ENCODE measurements around the gene ZNF576.
A peak's percentile ranks its signal among the peaks of the same experiment; 100 is the strongest.
"Not testable (repeated sequence)": the region's sequence is repeated elsewhere in the genome, so short reads cannot be mapped to it uniquely, and the experiment has no call there.

ZNF576 gene, protein sequence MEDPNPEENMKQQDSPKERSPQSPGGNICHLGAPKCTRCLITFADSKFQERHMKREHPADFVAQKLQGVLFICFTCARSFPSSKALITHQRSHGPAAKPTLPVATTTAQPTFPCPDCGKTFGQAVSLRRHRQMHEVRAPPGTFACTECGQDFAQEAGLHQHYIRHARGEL

DNA sequence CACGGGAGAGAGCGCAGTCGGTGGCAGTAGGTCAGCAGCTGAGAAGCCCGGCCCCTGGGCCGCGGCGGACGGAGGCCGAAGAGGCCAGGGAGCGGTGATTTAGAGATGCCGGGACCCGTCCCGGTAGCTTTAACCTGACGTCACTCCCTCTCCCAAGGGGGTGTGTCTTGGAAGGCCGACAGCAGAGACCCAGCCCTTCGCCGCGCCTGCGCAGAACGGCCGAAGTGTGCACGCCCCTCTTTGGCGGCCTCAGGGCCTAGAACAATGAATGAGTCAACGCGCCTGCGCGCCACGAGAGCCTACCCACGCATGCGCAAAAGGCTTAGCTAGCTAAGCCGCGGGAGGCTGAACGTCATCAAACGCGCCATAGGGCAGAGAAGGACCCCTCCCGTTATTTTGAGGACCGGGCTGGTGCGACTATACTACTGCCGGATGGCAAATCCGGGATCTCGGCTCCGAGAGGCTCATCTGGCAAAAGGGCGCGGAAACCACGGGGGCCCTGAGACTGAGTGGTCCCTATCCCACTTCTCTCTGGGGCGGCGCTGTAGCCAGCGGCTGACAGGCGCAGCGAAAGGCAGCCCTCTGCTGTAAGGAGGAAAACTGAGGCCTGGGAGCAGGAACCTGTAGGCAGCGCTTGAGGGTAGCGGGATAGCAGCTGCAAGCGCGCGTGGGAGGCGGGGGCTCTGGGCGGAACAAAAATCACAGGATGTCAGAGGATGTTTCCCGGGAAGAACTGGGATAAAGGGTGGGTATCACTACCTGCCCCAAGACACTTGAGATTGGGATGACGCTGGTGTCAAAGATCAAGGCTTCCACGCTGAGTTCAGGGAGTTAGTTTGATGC is at the start of gene ZNF576, which contains the start of gene IRGQ:
Gene ZNF576 (plus strand): TSS at position 597 of the 843 bp plus-strand sequence. CDS start 514 bp downstream, outside the sequence.
Gene IRGQ (minus strand): TSS at position 136 of the 843 bp plus-strand sequence. CDS start 796 bp downstream, outside the sequence.
- DNase-seq: peak; percentile 99

DNA sequence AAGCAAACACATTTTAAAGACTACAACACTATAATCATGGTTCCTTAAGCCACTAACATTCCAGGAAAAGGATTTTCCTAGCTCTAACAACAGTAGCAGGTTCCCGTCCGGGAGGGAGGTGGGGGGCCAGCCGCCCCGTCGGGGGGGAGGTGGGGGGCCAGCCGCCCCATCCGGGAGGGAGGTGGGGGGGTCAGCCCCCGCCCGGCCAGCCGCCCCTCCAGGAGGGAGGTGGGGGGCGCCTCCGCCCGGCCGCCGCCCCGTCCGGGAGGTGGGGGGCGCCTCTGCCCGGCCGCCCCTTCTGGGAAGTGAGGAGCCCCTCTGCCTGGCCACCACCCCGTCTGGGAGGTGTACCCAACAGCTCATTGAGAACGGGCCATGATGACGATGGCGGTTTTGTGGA is 48.5 kb upstream of the ZNF576 start:
- DNase-seq: not testable (repeated sequence)

DNA sequence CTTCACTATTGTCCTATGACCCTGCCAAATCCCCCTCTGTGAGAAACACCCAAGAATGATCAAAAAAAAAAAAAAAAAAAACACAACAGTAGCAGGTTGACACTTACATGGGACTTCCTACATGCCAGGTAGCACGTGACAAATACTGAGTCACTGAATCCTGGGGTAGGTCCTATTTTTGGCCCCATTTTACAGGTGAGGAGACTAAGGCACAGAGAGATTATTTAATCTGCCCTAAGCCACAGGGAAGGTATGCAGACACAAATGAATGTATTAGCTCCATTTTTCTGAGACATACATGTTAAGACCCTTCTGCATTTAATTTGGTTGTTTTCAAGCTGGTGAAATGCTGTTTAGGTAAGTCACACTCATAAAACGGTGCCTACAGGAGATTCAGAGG is 47.7 kb upstream of the ZNF576 start:
- DNase-seq: no peak

DNA sequence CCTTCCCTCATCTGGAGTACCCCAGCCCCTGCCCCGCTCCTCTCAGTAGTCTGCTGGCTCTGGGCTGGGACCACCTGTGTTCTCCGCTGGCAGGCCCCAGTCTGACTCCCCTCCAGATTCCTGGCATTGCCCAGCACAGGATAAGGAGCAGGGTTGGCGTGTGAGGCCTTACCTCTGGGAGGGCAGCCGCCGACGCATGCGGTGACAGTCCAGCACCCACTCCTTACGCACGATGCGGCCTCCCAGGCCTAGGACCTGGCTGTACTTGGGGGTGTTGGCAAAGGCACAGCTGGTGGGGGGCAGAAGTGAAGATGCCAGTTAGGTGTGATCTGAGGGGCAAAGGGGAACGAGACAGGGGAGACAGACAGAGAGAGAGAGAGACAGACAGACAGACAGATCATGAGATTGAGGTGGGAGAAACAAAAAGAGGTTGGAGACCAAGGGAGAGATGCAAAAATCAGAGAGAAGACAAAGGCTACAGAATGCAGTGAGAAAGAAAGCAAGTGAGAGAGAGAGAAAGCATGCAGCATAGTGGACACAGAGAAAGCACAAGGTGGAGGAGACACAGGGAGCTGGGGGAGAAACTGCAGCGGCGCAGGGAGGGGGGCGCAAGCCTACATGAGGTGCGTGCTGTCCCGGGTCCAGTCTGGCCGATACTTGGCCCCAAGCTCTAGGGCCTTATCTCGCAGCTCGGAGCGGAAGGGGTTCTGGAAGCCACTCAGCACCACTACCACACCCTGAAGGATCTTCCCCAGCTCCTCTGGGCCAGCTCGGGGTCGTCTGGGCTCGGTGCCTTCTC is 44.8 kb upstream of the ZNF576 start:
- no peak for DNase-seq

DNA sequence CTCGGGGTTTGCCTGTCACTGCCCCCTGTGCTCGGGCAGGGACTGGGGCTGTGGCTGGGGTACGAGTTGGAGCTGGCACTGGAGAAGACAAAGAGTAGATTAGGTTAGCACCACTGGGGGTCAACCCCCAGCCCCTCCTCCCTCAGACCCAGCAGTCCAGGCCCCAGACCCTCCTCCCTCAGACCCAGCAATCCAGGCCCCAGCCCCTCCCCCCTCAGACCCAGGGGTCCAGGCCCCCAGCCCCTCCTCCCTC is 44.3 kb upstream of the ZNF576 start:
- DNase-seq: no peak

DNA sequence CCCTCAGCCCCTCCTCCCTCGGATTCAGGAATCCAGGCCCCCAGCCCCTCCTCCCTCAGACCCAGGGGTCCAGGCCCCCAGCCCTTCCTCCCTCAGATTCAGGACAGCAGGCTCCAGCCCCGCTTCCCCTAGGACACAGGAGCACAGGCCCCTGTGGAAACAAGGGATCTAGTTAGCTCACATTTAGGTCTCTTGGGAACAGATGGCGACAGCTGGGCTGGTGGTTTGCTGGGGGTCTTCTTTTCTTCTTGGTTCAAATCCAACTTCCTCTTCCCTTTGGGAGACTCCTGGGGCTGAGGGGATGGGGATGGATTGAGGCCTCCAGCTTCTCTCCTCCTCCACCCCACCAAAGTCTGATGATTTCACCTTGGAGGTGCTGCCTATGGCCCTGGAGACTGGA is 43.8 kb upstream of the ZNF576 start:
- DNase-seq: no peak

DNA sequence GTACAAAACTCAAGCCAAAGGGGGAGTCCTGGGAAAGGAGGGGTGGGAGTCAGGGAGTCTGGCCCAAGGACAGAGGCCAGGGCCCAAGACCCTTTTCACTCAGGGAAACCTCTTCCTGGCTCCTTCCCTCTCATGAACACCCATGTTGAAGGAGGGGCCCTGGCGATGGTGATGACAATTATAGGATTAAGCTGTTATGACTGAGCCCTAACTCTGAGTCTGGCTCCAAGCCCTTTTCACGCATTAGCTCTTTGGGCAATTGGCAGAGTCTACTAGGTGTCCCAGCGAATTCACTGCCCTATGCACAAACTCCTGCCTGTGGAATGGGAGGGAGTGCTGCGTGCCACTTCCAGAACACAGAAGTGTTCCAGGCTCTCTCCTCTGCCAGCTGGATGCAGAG is 42.7 kb upstream of the ZNF576 start:
- no peak for DNase-seq

DNA sequence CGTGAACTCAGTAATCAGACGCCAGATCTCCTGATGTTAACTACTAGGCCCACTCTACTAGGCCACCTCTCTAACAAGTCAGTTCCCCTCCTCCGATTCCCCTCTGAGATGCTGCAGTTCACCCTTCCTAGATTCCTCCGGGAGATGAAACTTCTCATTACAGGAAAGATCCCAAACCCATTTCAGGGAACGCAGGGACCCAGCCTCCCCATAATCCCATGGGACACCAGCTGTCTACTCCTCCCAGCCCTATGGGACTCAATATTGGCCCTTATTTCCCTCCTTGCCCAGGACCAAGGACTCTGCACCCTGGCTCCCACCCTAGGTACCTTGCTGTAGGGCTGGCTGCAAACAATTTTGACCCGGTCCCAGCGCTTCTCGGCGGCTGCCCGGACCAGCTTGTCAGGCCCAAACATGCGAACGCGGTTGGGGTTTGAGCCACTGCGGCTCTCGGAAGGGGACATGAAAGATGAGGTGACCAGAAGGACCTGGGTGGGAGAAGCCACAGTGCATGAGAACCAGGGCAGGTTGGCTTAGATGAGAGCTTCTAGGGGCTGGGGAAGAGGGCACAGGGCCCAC is 42.0 kb upstream of the ZNF576 start:
- no peak for DNase-seq

DNA sequence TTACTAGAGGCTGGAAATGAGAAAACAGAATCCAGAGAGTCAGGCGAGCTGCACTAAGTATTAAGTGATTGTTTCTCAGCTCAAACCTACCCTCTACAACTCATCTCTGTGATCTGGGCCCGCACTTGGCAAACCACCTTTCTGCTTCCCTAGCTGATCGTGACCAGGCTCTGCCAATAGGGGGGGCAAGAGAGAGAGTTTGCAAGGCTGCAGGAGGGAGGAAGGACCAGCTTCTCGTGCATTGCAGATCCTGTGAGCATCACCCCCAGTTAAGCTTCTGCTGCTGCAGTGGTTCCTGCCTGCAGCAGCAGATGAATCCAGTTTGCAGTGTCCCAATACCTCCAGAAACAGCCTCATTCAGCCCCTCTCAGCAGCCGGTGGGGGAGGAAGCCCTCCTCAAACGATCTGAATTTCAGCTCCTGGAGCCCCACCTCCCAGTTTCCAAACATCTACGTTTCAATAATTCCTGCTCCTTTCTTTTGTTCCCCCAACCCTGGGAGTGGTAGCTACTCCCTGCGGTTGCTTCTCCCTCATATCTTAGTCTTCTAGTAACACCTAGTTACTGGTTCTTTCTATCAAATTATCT is 41.1 kb upstream of the ZNF576 start:
- peak; percentile 42 for DNase-seq

DNA sequence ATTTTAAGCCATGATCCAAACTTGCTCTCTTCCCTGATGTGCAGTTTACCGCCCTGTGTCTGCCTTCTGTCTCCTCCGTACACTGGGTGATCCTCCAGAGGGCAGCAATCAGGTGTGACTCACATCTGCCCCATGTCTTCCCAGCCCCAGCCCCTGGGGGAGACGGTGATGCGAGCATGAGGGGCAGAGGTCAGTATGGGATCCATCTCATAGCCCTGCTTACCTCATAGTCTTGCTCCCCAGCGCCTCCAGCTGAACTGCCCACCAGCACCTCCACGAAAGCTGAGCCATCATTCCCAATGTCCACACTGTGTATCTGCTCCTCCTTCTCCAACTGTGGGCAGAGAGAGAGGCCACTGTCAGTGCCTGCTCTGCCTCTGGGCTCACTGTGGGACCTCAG is 35.7 kb upstream of the ZNF576 start:
- DNase-seq: no peak

DNA sequence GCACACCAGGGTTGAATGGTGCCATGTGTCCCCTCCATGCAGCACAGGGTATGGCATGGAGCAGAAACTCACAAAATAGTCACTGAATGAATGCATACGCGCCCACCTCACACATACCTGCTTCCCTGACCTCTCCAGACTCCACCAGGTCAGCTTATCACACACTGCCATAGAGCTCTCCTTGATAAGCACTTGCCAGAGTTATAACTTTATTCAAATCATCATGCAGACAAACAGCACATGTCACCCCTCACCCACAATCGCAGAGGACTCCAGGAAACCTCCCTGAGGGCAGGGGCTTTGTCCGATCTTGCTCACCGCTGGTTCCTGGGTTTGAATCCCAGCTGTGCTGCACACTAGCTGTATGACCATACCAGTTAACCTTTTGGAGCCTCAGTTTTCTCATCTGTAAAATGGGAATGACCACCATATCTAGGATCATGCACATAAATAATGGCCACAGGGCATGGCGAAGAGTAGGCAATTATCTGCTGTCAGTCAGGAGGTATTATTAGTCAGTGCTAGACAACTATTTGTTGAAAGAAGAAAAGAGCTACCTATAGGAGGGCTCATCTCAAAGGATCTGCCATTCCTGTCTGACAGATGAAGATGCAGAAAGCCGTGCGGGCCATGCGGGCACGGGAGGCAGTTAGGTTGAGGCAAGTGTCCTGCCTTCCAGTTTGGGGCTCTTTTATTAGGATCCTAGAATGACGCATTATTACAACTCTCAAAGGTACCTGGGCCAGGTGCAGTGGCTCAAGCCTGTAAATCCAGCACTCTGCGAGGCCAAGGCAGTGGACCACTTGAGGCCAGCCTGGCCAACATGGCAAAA is 35.0 kb upstream of the ZNF576 start:
- no peak for DNase-seq

DNA sequence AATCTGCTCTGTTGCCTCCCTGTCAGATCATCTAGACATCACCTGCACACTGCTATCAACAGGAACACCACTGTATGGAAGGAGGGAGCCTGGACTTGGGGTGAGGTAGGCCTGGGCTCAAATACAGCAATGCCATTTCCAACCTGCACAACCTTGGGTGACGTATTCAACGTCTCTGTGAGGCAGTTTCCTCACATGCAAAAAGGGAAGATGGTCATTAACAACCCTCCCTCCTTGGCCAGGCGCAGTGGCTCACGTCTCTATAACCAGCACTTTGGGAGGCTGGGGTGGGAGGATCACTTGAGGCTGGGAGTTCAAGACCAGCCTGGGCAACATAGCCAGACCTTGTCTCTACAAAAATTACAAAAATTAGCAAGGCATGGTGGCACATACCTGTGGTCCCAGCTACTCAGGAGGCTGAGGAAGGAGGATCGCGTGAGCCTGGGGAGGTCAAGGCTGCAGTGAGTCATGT is 34.1 kb upstream of the ZNF576 start:
- DNase-seq: no peak

DNA sequence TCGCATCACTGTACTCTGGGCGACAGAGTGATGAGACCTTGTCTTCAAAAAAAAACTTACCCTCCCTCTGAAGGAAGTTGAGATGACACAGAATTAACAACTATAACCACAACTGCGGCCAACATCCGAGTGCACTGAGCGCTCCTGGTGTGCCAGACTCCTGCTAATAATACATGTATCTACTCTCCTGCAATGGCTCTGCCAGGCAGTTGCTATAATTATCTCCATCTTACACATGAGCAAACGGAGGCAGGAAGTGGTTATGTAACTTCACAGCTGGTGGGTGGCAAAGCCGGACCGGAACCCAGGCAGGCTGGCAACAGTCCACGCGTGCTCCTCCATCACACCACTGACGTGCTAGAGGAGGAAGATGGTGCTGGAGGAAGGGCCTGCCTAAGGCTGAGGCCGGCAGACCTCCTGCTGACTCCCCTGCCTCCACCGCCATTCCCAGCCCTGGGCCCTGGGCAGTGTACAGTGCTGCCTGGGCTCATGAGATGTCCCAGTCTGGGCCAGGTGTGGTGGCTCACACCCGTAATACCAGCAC is 33.6 kb upstream of the ZNF576 start:
- no peak for DNase-seq

DNA sequence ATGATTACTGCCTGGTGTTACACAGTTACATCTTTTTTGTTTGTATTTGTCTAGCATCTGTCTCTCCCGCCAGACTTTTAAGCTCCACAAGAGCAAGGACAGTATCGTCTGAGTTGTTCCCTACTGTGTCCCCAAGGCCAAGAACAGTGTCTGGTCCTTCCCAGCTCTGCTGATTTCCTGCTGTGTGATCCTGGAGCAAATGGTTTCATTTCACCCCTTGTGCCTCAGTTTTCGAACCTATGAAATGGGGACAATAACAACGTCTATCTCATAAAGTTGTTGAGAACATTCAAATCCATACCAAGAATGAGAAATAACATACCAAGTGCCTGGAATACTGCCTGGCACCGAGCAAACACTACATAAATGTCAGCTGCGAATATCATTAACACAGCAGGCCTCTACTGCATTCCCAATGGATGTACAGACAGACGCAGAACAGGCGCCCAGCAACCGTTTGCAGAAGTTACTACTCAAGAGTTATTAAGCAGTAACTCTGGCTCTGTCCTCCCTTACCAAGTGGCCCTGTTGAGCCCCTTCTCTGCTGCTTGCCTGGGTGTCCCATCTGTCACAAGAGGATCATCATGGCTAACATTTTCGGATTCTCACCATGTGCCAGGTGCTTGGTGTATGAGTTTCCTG is 32.5 kb upstream of the ZNF576 start:
- no peak for DNase-seq

DNA sequence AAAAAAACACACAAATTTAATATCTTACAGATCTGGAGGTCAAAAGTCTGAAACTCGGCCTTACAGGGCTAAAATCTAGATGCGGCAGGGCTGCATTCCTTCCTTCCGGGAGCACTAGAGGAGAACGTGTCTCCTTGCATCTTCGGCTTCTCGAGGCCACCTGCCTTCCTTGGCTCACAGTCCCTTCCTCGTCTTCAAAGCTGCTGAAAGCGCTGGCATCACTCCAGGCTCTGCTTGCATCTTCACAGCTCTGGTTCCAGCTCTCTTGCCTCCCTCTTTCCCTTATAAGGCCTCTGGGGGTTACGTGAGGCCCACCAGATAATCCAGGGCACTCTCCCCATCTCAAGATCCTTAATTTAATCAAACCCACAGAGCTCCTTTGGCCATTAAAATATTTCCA is 31.6 kb upstream of the ZNF576 start:
- no peak for DNase-seq

DNA sequence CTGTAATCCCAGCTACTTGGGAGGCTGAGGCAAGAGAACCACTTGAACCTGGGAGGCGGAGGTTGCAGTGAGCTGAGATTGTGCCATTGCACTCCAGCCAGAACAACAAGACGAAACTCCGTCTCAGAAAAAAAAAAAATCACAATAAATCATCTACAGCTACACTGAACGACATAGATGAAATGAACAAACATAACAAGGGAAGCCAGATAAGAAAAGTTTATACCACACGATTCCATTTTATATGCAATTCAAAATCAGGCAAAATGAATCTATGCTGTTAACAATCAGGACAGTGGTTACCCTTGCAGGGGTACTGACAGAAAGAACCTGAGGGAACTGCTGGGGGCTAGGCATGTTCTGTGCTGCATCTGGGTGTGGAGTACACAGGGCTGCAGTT is 26.7 kb upstream of the ZNF576 start:
- no peak for DNase-seq

DNA sequence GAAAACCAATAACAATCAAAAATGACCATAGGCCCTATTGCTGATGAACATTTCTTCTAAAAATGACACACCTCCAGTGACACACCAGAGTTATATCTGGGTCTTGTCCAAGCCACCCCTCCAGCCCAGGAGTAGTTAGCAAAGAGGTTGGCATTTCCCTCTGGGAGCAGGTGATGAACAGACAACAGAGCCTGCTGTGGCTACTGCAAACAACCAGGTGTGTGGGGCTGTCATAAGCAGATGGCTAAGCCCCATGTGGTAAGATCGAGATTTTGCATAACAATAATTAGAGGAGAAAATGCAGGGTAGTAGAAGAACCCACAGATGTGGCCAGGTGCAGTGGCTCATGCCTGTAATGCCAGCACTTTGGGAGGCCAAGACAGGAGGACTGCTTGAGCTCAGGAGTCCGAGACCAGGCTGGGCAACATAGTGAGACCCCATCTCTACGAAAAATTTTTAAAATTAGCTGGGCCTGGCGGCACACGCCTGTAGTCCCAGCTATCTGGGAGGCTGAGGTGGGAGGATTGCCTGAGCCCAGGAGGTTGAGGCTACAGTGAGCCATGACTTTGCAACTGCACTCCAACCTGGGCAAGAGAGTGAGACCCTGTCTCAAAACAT is 26.1 kb upstream of the ZNF576 start:
- no peak for DNase-seq

DNA sequence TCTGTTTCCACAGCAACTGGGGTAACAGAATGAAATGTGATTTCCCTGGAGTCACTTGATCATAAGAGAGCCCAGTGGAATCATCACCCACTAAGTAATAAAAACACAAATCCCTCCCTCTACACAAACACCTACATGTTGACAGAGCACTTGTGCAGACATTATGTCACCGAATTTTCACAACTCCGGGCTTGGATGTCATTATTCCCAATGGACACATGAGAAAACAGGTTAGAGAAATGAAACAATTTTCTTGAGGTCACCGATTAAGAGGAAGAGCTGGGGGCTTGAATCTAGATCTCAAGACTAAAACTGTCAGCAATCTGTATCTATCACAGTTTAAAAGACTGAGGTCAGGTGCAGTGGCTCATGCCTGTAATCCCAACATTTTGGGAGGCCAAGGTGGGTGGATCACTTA is 24.2 kb upstream of the ZNF576 start:
- DNase-seq: no peak

DNA sequence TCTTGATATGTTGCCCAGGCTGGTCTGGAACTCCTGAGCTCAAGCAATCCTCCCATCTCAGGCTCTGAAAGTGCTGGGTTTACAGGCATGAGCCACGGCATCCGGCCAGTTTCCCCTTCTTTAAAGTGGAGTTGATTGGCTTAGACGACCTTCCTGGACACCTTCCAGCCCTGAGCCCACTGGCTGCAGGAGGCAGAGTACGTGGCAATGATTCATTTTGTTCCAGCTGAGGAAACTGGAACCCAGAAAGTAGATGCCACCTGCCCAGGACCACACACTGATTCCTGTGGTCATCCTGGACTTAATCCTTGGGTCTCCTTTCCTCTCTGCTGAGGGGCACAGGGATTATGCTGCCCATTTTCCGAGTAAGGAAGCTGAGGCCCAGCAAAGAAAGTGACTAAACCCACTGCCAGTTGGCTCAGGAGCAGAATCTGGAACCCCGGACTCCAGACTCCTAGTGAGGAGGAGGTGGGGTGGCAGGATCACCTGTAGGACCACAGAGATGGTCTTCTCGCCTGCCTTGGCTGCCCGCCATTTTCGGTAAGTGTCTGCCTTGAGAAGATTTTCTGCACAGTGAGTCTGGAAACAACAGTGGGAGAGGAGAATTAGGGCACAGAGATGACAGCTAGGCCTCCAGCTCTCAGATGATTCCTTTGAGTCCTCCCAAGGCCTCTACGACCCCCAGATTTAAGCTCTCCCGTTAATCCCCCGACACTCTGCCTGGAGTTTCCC is 21.8 kb upstream of the ZNF576 start:
- DNase-seq: no peak

All from NCI-H1105 (cell line).